HepG2 (cell line): ENCODE results near the gene INSIG2. TPM values are rescaled to one million over a fixed set of nuclear protein-coding genes. Genes with fewer than 3 reads are reported as not detected.

Experiments used
- BCL6 ChIP-seq: IDR thresholded peaks from 2 replicates; pipeline ENCODE4 v1.6.1; 2016; ENCODE audit warnings: missing genetic modification reagents, missing compliant biosample characterization
- CBX2 ChIP-seq, 2 experiments: fragments of 200-600 bp in 1 of 2; sonication (generic); formaldehyde crosslinking in 1 of 2; IDR thresholded peaks; 2 replicates each; pipeline versions ENCODE4 v1.7.0 to v1.8.1; 2018 to 2022; ENCODE audit warnings: low read depth in 2 of 2, low read length in 1 of 2, mild to moderate bottlenecking in 1 of 2, missing genetic modification reagents in 1 of 2
- ESRRA ChIP-seq: sonication (generic); formaldehyde crosslinking; IDR thresholded peaks from 2 replicates; pipeline ENCODE4 v1.5.1; 2020; ENCODE audit warnings: mild to moderate bottlenecking, low read depth, missing genetic modification reagents
- HNRNPLL ChIP-seq: fragments of 200-400 bp; formaldehyde crosslinking; IDR thresholded peaks from 2 replicates; pipeline ENCODE4 v1.6.1; 2017; ENCODE audit warnings: mild to moderate bottlenecking, low read depth, low read length; ENCODE audit not compliant: poor library complexity, severe bottlenecking
- HOXD1 ChIP-seq: sonication (generic); formaldehyde crosslinking; IDR thresholded peaks from 2 replicates; pipeline ENCODE4 v1.5.0; 2020; ENCODE audit warnings: missing genetic modification reagents
- MIER3 ChIP-seq: IDR thresholded peaks from 2 replicates; pipeline ENCODE4 v1.6.1; 2016; ENCODE audit warnings: missing compliant biosample characterization, borderline replicate concordance
- NFE2L1 ChIP-seq: sonication (generic); formaldehyde crosslinking; IDR thresholded peaks from 2 replicates; pipeline ENCODE4 v1.4.0; 2020; ENCODE audit warnings: missing genetic modification reagents, mild to moderate bottlenecking, borderline replicate concordance
- SMAD9 ChIP-seq: sonication (generic); formaldehyde crosslinking; IDR thresholded peaks from 2 replicates; pipeline ENCODE4 v1.5.1; 2020; ENCODE audit warnings: mild to moderate bottlenecking, missing genetic modification reagents
- ZFP36L2 ChIP-seq: sonication (generic); formaldehyde crosslinking; IDR thresholded peaks from 2 replicates; pipeline ENCODE4 v1.4.0; 2020; ENCODE audit warnings: missing genetic modification reagents
- ZNF550 ChIP-seq: sonication (generic); formaldehyde crosslinking; IDR thresholded peaks from 2 replicates; pipeline ENCODE4 v1.4.0; 2020; ENCODE audit warnings: mild to moderate bottlenecking, missing genetic modification reagents, borderline replicate concordance
- ZNF558 ChIP-seq: sonication (generic); formaldehyde crosslinking; IDR thresholded peaks from 2 replicates; pipeline ENCODE4 v1.9.0; 2022; ENCODE audit warnings: mild to moderate bottlenecking, missing genetic modification reagents, borderline replicate concordance
- ZNF564 ChIP-seq: sonication (generic); formaldehyde crosslinking; IDR thresholded peaks from 2 replicates; pipeline ENCODE4 v1.8.1; 2023; ENCODE audit warnings: mild to moderate bottlenecking, missing genetic modification reagents
- ZNF713 ChIP-seq: sonication (generic); formaldehyde crosslinking; IDR thresholded peaks from 2 replicates; pipeline ENCODE4 v1.4.0; 2020; ENCODE audit warnings: mild to moderate bottlenecking, missing genetic modification reagents
- ZNF776 ChIP-seq: sonication (generic); formaldehyde crosslinking; IDR thresholded peaks from 2 replicates; pipeline ENCODE4 v1.4.0; 2020; ENCODE audit warnings: mild to moderate bottlenecking, missing genetic modification reagents
- ZNF841 ChIP-seq: sonication (generic); formaldehyde crosslinking; IDR thresholded peaks from 2 replicates; pipeline ENCODE4 v1.8.1; 2023; ENCODE audit warnings: missing genetic modification reagents, borderline replicate concordance
- polyA plus RNA-seq, 8 experiments: library from polyadenylated mRNA; depleted of rRNA in 3 of 8; stranded (reverse) in 7 of 8; unstranded in 1 of 8; fragments of >200 nt; fragmentation: Illumina TruSeq in 4 of 8; extraction: Trizol in 4 of 8; gene quantifications; 2 replicates each; pipeline versions ENCODE4 v1.2.1 to v1.2.3, GENCODE V29; 2011 to 2016; ENCODE audit warnings: low read depth in 4 of 8, missing spikeins in 1 of 8, mixed read lengths in 1 of 8; ENCODE audit not compliant: insufficient read depth in 1 of 8
- total RNA-seq, 5 experiments: library from RNA; depleted of rRNA; stranded (reverse); fragments of >200 nt; fragmentation: Illumina TruSeq; extraction: Trizol; gene quantifications; 2 replicates each; pipeline ENCODE4 v1.2.3, GENCODE V29; 2016; ENCODE audit warnings: low read depth in 1 of 5
- TF ChIP-seq, protein P1 (sequence below): sonication (generic); formaldehyde crosslinking; IDR thresholded peaks from 2 replicates; pipeline ENCODE4 v1.4.0; 2020; ENCODE audit warnings: missing genetic modification reagents, borderline replicate concordance
- TF ChIP-seq, protein P2 (sequence below): sonication (generic); formaldehyde crosslinking; IDR thresholded peaks from 2 replicates; pipeline ENCODE4 v1.4.0; 2020; ENCODE audit warnings: missing genetic modification reagents, mild to moderate bottlenecking, borderline replicate concordance
- TF ChIP-seq, protein P3 (sequence below): sonication (generic); formaldehyde crosslinking; IDR thresholded peaks from 2 replicates; pipeline ENCODE4 v1.4.0; 2020; ENCODE audit warnings: missing genetic modification reagents
- TF ChIP-seq, protein P4 (sequence below): sonication (generic); formaldehyde crosslinking; IDR thresholded peaks from 2 replicates; pipeline ENCODE4 v1.8.0; 2022; ENCODE audit warnings: missing genetic modification reagents, mild to moderate bottlenecking, borderline replicate concordance
- TF ChIP-seq, protein P5 (sequence below): sonication (generic); formaldehyde crosslinking; IDR thresholded peaks from 2 replicates; pipeline ENCODE4 v1.8.0; 2022; ENCODE audit warnings: low read depth, missing genetic modification reagents

The INSIG2 gene
- total and polyA plus RNA-seq, 2 of the 13 experiments (the other 11 are each of a cell fraction or from before 2014, with no cell fraction given) = 73.5 to 481 TPM

DNA sequence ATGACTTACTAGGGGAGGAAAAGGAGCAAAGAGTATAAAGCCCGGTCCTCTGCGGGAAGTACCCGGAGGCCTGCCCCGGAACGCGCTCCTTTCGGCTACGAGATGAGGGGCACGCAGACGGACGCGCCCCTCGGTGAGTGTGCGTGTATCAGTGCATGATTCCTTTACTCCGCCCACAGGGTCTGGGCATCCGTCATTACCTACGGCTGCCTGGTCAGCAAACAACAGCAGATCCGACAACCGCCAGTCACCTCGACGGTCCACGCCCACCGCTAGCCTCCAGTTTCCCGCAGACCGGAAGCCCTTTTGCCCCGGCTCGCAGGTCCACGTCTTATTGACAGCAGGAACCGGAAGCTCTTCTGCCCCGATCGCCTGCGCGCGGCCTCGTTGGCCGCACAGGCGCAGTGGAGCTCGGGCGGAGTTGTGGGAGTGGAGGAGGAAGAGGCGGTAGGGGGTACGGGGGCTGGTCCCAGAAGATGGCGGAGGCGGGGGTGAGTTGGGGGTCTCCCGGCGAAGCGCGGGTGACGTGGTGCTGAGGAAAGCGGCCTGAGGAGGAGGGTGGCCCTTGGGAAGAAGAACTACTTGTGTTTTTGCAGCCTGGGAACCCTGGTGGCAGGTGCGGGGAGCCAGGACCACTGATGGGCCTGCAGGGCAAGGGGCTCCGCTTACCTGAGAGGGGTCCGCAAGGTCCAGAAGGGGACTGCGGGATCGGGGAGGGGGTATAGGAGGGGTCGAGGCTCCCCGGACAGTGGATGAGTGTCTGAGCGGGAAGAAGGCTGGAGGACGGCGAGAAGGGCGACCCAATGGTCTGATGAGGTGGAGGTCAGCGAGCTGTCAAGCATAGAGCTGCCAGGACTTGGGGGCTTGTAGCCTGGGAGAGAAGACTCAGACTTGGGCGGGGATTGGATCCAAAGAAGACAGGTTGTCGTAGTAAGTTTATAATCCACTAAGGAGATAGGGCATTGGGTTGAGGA lies at the start of gene INSIG2 (continued):
- TF ChIP-seq HNRNPLL (peak; percentile 87), ZNF841 (CRISPR knock-in tag) (no peak), ESRRA (peak; percentile 7; the same call in 1 of the 2 replicates), HOXD1 (peak; percentile 93; the same call in 1 of the 2 replicates), ZFP36L2 (no peak), ZNF564 (CRISPR knock-in tag) (peak; percentile 88), ZNF558 (CRISPR knock-in tag) (peak; percentile 90; the same call in 1 of the 2 replicates), ZNF776 (CRISPR knock-in tag) (0 out of 2 replicates have a peak, but pooled peaks have one; percentile 13), CBX2 (IDR thresholded peaks at IDR 0.05; ENCODE audit: low read depth, low read length) (no peak), CBX2 (CRISPR knock-in tag; IDR thresholded peaks at IDR 0.05; ENCODE audit: low read depth) (no peak), MIER3 (CRISPR knock-in tag) (peak; percentile 87), NFE2L1 (no peak), ZNF713 (CRISPR knock-in tag) (no peak), SMAD9 (0 out of 2 replicates have a peak, but pooled peaks have one; percentile 45), ZNF550 (CRISPR knock-in tag) (no peak), BCL6 (peak; percentile 78; the same call in 1 of the 2 replicates)
- TF ChIP-seq, protein P1, sequence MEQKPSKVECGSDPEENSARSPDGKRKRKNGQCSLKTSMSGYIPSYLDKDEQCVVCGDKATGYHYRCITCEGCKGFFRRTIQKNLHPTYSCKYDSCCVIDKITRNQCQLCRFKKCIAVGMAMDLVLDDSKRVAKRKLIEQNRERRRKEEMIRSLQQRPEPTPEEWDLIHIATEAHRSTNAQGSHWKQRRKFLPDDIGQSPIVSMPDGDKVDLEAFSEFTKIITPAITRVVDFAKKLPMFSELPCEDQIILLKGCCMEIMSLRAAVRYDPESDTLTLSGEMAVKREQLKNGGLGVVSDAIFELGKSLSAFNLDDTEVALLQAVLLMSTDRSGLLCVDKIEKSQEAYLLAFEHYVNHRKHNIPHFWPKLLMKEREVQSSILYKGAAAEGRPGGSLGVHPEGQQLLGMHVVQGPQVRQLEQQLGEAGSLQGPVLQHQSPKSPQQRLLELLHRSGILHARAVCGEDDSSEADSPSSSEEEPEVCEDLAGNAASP (CRISPR knock-in tag) = peak; percentile 70
- TF ChIP-seq, protein P2, sequence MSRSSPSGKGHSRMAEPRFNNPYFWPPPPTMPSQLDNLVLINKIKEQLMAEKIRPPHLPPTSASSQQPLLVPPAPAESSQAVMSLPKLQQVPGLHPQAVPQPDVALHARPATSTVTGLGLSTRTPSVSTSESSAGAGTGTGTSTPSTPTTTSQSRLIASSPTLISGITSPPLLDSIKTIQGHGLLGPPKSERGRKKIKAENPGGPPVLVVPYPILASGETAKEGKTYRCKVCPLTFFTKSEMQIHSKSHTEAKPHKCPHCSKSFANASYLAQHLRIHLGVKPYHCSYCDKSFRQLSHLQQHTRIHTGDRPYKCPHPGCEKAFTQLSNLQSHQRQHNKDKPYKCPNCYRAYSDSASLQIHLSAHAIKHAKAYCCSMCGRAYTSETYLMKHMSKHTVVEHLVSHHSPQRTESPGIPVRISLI (CRISPR knock-in tag) = no peak; the same call in 1 of the 2 replicates
- TF ChIP-seq, protein P3, sequence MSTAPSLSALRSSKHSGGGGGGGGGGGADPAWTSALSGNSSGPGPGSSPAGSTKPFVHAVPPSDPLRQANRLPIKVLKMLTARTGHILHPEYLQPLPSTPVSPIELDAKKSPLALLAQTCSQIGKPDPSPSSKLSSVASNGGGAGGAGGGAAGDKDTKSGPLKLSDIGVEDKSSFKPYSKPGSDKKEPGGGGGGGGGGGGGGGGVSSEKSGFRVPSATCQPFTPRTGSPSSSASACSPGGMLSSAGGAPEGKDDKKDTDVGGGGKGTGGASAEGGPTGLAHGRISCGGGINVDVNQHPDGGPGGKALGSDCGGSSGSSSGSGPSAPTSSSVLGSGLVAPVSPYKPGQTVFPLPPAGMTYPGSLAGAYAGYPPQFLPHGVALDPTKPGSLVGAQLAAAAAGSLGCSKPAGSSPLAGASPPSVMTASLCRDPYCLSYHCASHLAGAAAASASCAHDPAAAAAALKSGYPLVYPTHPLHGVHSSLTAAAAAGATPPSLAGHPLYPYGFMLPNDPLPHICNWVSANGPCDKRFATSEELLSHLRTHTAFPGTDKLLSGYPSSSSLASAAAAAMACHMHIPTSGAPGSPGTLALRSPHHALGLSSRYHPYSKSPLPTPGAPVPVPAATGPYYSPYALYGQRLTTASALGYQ (CRISPR knock-in tag) = peak; percentile 68
- TF ChIP-seq, protein P4, sequence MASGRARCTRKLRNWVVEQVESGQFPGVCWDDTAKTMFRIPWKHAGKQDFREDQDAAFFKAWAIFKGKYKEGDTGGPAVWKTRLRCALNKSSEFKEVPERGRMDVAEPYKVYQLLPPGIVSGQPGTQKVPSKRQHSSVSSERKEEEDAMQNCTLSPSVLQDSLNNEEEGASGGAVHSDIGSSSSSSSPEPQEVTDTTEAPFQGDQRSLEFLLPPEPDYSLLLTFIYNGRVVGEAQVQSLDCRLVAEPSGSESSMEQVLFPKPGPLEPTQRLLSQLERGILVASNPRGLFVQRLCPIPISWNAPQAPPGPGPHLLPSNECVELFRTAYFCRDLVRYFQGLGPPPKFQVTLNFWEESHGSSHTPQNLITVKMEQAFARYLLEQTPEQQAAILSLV (CRISPR knock-in tag) = peak; percentile 94; the same call in 1 of the 2 replicates
- TF ChIP-seq, protein P5, sequence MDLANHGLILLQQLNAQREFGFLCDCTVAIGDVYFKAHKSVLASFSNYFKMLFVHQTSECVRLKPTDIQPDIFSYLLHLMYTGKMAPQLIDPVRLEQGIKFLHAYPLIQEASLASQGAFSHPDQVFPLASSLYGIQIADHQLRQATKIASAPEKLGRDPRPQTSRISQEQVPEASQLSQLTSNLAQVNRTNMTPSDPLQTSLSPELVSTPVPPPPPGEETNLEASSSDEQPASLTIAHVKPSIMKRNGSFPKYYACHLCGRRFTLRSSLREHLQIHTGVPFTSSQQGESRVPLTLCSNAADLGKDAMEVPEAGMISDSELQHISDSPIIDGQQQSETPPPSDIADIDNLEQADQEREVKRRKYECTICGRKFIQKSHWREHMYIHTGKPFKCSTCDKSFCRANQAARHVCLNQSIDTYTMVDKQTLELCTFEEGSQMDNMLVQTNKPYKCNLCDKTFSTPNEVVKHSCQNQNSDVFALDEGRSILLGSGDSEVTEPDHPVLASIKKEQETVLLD (CRISPR knock-in tag) = no peak
